ENCODE results near the gene EVPL.

- no peak for TF ChIP-seq CTCF (IDR thresholded peaks at IDR 0.05 in 4 of 5, conservative IDR thresholded peaks at IDR 0.05 in 1 of 5)
- TF ChIP-seq POLR2A (IDR thresholded peaks at IDR 0.05) = peak; percentile 65 to 80
Observed at GRCh38 chr17:76072148-76072858, 45.2 kb upstream of the EVPL start, which contains the start of gene SRP68.
